Activated T-cell treated with anti-CD3 and anti-CD28 coated beads, Interleukin-2, amount 50 U/mL, for 4 hours (primary cell): ENCODE measurements around the gene MN1. TPM values are rescaled to one million over a fixed set of nuclear protein-coding genes. Genes with fewer than 3 reads are reported as not detected.

Source experiments
- ATAC-seq, 2 donors: fragments of 200-7000 bp; cut with Tn5 transposase; one replicate each; pipeline ENCODE4 v1.10.0; 2021
- DNase-seq: peaks from one replicate; pipeline ENCODE4 v3.0.0-alpha.2; 2020
- H3K27me3 Mint-ChIP-seq: one replicate; pipeline ENCODE4 v1.8.0; 2021; ENCODE audit warnings: low read depth, mixed read lengths
- H3K36me3 Mint-ChIP-seq: one replicate; pipeline ENCODE4 v1.8.0; 2022; ENCODE audit warnings: mixed read lengths; ENCODE audit not compliant: insufficient read depth
- H3K4me1 Mint-ChIP-seq: one replicate; pipeline ENCODE4 v1.8.0; 2021; ENCODE audit warnings: low read depth, mixed read lengths
- H3K4me3 Mint-ChIP-seq: one replicate; pipeline ENCODE4 v1.8.0; 2021; ENCODE audit warnings: mild to moderate bottlenecking, moderate library complexity, mixed read lengths
- H3K9me3 Mint-ChIP-seq: one replicate; pipeline ENCODE4 v1.8.0; 2021; ENCODE audit warnings: mixed read lengths
- total RNA-seq, 3 donors: library from RNA; stranded (reverse); gene quantifications; one replicate each; pipeline ENCODE4 v1.2.1, GENCODE V29; 2021

Gene MN1
- total RNA-seq, 3 donors from 2014 or later = 0.03 to 0.08 (median 0.05) TPM

- H3K36me3 Mint-ChIP-seq = no peaks in the 10 kb centered on the region
- no peaks in the 10 kb centered on the region for H3K4me1 Mint-ChIP-seq
- no peak overlapping the region for H3K4me3 Mint-ChIP-seq
- H3K9me3 Mint-ChIP-seq = no peaks in the 10 kb centered on the region
- peaks cover 7% of the 10 kb centered on the region for H3K27me3 Mint-ChIP-seq
- DNase-seq = no peak
- ATAC-seq = no peak
Measured at GRCh38 chr22:27725661-27726060, 75.9 kb downstream of the MN1 start.

- peaks cover 7% of the 10 kb centered on the region for H3K27me3 Mint-ChIP-seq
- no peaks in the 10 kb centered on the region for H3K36me3 Mint-ChIP-seq
- ATAC-seq (no peak), DNase-seq (no peak)
- H3K4me3 Mint-ChIP-seq = no peak overlapping the region
- H3K4me1 Mint-ChIP-seq = no peaks in the 10 kb centered on the region
- no peaks in the 10 kb centered on the region for H3K9me3 Mint-ChIP-seq
Measured at GRCh38 chr22:27724709-27725108, 76.8 kb downstream of the MN1 start.

GRCh38 chr22:27724157-27724556 is 77.4 kb downstream of the MN1 start:
- Mint-ChIP-seq H3K36me3 (no peaks in the 10 kb centered on the region), H3K4me3 (no peak overlapping the region), H3K4me1 (no peaks in the 10 kb centered on the region), H3K9me3 (no peaks in the 10 kb centered on the region), H3K27me3 (peaks cover 7% of the 10 kb centered on the region)
- ATAC-seq = no peak
- no peak for DNase-seq

GRCh38 chr22:27723708-27724107 is 77.8 kb downstream of the MN1 start:
- Mint-ChIP-seq H3K27me3 (peaks cover 7% of the 10 kb centered on the region), H3K4me3 (no peak overlapping the region), H3K4me1 (no peaks in the 10 kb centered on the region), H3K36me3 (no peaks in the 10 kb centered on the region), H3K9me3 (no peaks in the 10 kb centered on the region)
- ATAC-seq (no peak), DNase-seq (no peak)

GRCh38 chr22:27723158-27723557 is 78.4 kb downstream of the MN1 start:
- ATAC-seq (no peak), DNase-seq (no peak)
- no peak overlapping the region for H3K4me3 Mint-ChIP-seq
- peaks cover 4% of the 10 kb centered on the region for H3K27me3 Mint-ChIP-seq
- no peaks in the 10 kb centered on the region for H3K4me1 Mint-ChIP-seq
- no peaks in the 10 kb centered on the region for H3K36me3 Mint-ChIP-seq
- no peaks in the 10 kb centered on the region for H3K9me3 Mint-ChIP-seq

GRCh38 chr22:27720860-27721259 is 80.7 kb downstream of the MN1 start:
- H3K9me3 Mint-ChIP-seq = no peaks in the 10 kb centered on the region
- no peak for DNase-seq
- H3K36me3 Mint-ChIP-seq = no peaks in the 10 kb centered on the region

GRCh38 chr22:27719535-27720227 is 81.9 kb downstream of the MN1 start:
- H3K9me3 Mint-ChIP-seq = no peaks in the 10 kb centered on the region
- no peak for ATAC-seq
- no peak for DNase-seq
- H3K36me3 Mint-ChIP-seq = no peaks in the 10 kb centered on the region
- H3K27me3 Mint-ChIP-seq = peaks cover 2% of the 10 kb centered on the region
- no peaks in the 10 kb centered on the region for H3K4me1 Mint-ChIP-seq
- H3K4me3 Mint-ChIP-seq = no peak overlapping the region

More at GRCh38 chr22:27720860-27721259, 80.7 kb downstream of the MN1 start:
- H3K27me3 Mint-ChIP-seq = peaks cover 2% of the 10 kb centered on the region
- no peaks in the 10 kb centered on the region for H3K4me1 Mint-ChIP-seq
- no peak for ATAC-seq
- no peak overlapping the region for H3K4me3 Mint-ChIP-seq

GRCh38 chr22:27719036-27719347 is 82.6 kb downstream of the MN1 start:
- H3K36me3 Mint-ChIP-seq = no peaks in the 10 kb centered on the region
- peaks cover 2% of the 10 kb centered on the region for H3K27me3 Mint-ChIP-seq
- H3K4me3 Mint-ChIP-seq = no peak overlapping the region
- DNase-seq (no peak), ATAC-seq (no peak)
- H3K9me3 Mint-ChIP-seq = no peaks in the 10 kb centered on the region
- H3K4me1 Mint-ChIP-seq = no peaks in the 10 kb centered on the region

GRCh38 chr22:27718186-27719035 is 83.1 kb downstream of the MN1 start:
- no peak for DNase-seq
- H3K27me3 Mint-ChIP-seq = peaks cover 2% of the 10 kb centered on the region
- no peaks in the 10 kb centered on the region for H3K36me3 Mint-ChIP-seq
- no peak for ATAC-seq
- no peaks in the 10 kb centered on the region for H3K4me1 Mint-ChIP-seq
- no peaks in the 10 kb centered on the region for H3K9me3 Mint-ChIP-seq
- H3K4me3 Mint-ChIP-seq = no peak overlapping the region

- Mint-ChIP-seq H3K27me3 (peaks cover 5% of the 10 kb centered on the region), H3K36me3 (no peaks in the 10 kb centered on the region), H3K9me3 (no peaks in the 10 kb centered on the region), H3K4me3 (no peak overlapping the region), H3K4me1 (no peaks in the 10 kb centered on the region)
- no peak for DNase-seq
- no peak for ATAC-seq
Measured at GRCh38 chr22:27717094-27717493, 84.5 kb downstream of the MN1 start.

GRCh38 chr22:27716074-27716473 is 85.5 kb downstream of the MN1 start:
- H3K27me3 Mint-ChIP-seq = peaks cover 5% of the 10 kb centered on the region
- H3K4me3 Mint-ChIP-seq = no peak overlapping the region
- H3K4me1 Mint-ChIP-seq = no peaks in the 10 kb centered on the region

GRCh38 chr22:27715106-27715505 is 86.5 kb downstream of the MN1 start:
- H3K4me3 Mint-ChIP-seq = no peak overlapping the region
- H3K4me1 Mint-ChIP-seq = no peaks in the 10 kb centered on the region
- DNase-seq (no peak), ATAC-seq (no peak)
- H3K9me3 Mint-ChIP-seq = no peaks in the 10 kb centered on the region
- no peaks in the 10 kb centered on the region for H3K36me3 Mint-ChIP-seq
- H3K27me3 Mint-ChIP-seq = peaks cover 11% of the 10 kb centered on the region

More at GRCh38 chr22:27716074-27716473, 85.5 kb downstream of the MN1 start:
- Mint-ChIP-seq H3K9me3 (no peaks in the 10 kb centered on the region), H3K36me3 (no peaks in the 10 kb centered on the region)
- ATAC-seq (no peak), DNase-seq (no peak)

- no peaks in the 10 kb centered on the region for H3K9me3 Mint-ChIP-seq
- no peak overlapping the region for H3K4me3 Mint-ChIP-seq
- H3K4me1 Mint-ChIP-seq = no peaks in the 10 kb centered on the region
- ATAC-seq = no peak
- H3K36me3 Mint-ChIP-seq = no peaks in the 10 kb centered on the region
- H3K27me3 Mint-ChIP-seq = peaks cover 14% of the 10 kb centered on the region
- no peak for DNase-seq
Measured at GRCh38 chr22:27714068-27714467, 87.5 kb downstream of the MN1 start.

- ATAC-seq (no peak), DNase-seq (no peak)
- no peak overlapping the region for H3K4me3 Mint-ChIP-seq
- no peaks in the 10 kb centered on the region for H3K9me3 Mint-ChIP-seq
- H3K36me3 Mint-ChIP-seq = no peaks in the 10 kb centered on the region
- peaks cover 14% of the 10 kb centered on the region for H3K27me3 Mint-ChIP-seq
- H3K4me1 Mint-ChIP-seq = no peaks in the 10 kb centered on the region
Measured at GRCh38 chr22:27713461-27713860, 88.1 kb downstream of the MN1 start.

GRCh38 chr22:27711756-27712155 is 89.8 kb downstream of the MN1 start:
- no peak for ATAC-seq
- H3K4me3 Mint-ChIP-seq = no peak overlapping the region
- no peaks in the 10 kb centered on the region for H3K9me3 Mint-ChIP-seq
- H3K27me3 Mint-ChIP-seq = peaks cover 14% of the 10 kb centered on the region
- no peak for DNase-seq
- no peaks in the 10 kb centered on the region for H3K36me3 Mint-ChIP-seq
- H3K4me1 Mint-ChIP-seq = no peaks in the 10 kb centered on the region
